ENCODE measurements around the gene STARD13.

The STARD13 gene

GRCh38 chr13:33310245-33311038, 24.9 kb upstream of the STARD13 start:
- Histone ChIP-seq H3K27ac (ENCODE audit: insufficient read depth, low read length, poor library complexity, severe bottlenecking) (no peak overlapping the region), H3K9me3 (ENCODE audit: control insufficient read depth, low read length) (no peaks in the 10 kb centered on the region), H3K27me3 (replicated peaks; ENCODE audit: control insufficient read depth, insufficient read depth, low read length, poor library complexity, severe bottlenecking) (peaks cover 2% of the 10 kb centered on the region), H3K4me1 (ENCODE audit: control insufficient read depth, insufficient read depth, low read length, poor library complexity, severe bottlenecking) (no peaks in the 10 kb centered on the region), H3K4me3 (ENCODE audit: insufficient read depth, low read depth, low read length, poor library complexity, severe bottlenecking) (no peak overlapping the region), H3K36me3 (ENCODE audit: control insufficient read depth, insufficient read depth, low read length) (no peaks in the 10 kb centered on the region)
- DNase-seq, result no peak

GRCh38 chr13:33308863-33309262, 23.3 kb upstream of the STARD13 start:
- DNase-seq, result no peak
- H3K36me3 ChIP-seq (ENCODE audit: control insufficient read depth, insufficient read depth, low read length), result no peaks in the 10 kb centered on the region
- H3K27ac ChIP-seq (ENCODE audit: insufficient read depth, low read length, poor library complexity, severe bottlenecking), result no peak overlapping the region
- no peaks in the 10 kb centered on the region for H3K4me1 ChIP-seq (ENCODE audit: control insufficient read depth, insufficient read depth, low read length, poor library complexity, severe bottlenecking)
- H3K27me3 ChIP-seq (replicated peaks; ENCODE audit: control insufficient read depth, insufficient read depth, low read length, poor library complexity, severe bottlenecking), result peaks cover 2% of the 10 kb centered on the region
- no peak overlapping the region for H3K4me3 ChIP-seq (ENCODE audit: insufficient read depth, low read depth, low read length, poor library complexity, severe bottlenecking)
- no peaks in the 10 kb centered on the region for H3K9me3 ChIP-seq (ENCODE audit: control insufficient read depth, low read length)

- H3K27me3 ChIP-seq (replicated peaks; ENCODE audit: control insufficient read depth, insufficient read depth, low read length, poor library complexity, severe bottlenecking), result peaks cover 2% of the 10 kb centered on the region
- H3K4me3 ChIP-seq (ENCODE audit: insufficient read depth, low read depth, low read length, poor library complexity, severe bottlenecking), result no peak overlapping the region
- DNase-seq, result no peak
- H3K27ac ChIP-seq (ENCODE audit: insufficient read depth, low read length, poor library complexity, severe bottlenecking), result no peak overlapping the region
- H3K4me1 ChIP-seq (ENCODE audit: control insufficient read depth, insufficient read depth, low read length, poor library complexity, severe bottlenecking), result no peaks in the 10 kb centered on the region
- H3K9me3 ChIP-seq (ENCODE audit: control insufficient read depth, low read length), result no peaks in the 10 kb centered on the region
- no peaks in the 10 kb centered on the region for H3K36me3 ChIP-seq (ENCODE audit: control insufficient read depth, insufficient read depth, low read length)
These were observed 22.3 kb upstream of the STARD13 start for GRCh38 chr13:33307843-33308242.

GRCh38 chr13:33303855-33304597, 18.5 kb upstream of the STARD13 start:
- Histone ChIP-seq H3K27ac (ENCODE audit: insufficient read depth, low read length, poor library complexity, severe bottlenecking) (no peak overlapping the region), H3K27me3 (replicated peaks; ENCODE audit: control insufficient read depth, insufficient read depth, low read length, poor library complexity, severe bottlenecking) (no peaks in the 10 kb centered on the region), H3K9me3 (ENCODE audit: control insufficient read depth, low read length) (no peaks in the 10 kb centered on the region), H3K4me3 (ENCODE audit: insufficient read depth, low read depth, low read length, poor library complexity, severe bottlenecking) (no peak overlapping the region), H3K4me1 (ENCODE audit: control insufficient read depth, insufficient read depth, low read length, poor library complexity, severe bottlenecking) (no peaks in the 10 kb centered on the region), H3K36me3 (ENCODE audit: control insufficient read depth, insufficient read depth, low read length) (no peaks in the 10 kb centered on the region)
- no peak for DNase-seq

- H3K27me3 ChIP-seq (replicated peaks; ENCODE audit: control insufficient read depth, insufficient read depth, low read length, poor library complexity, severe bottlenecking), result no peaks in the 10 kb centered on the region
- H3K4me3 ChIP-seq (ENCODE audit: insufficient read depth, low read depth, low read length, poor library complexity, severe bottlenecking), result no peak overlapping the region
- H3K36me3 ChIP-seq (ENCODE audit: control insufficient read depth, insufficient read depth, low read length), result no peaks in the 10 kb centered on the region
- H3K9me3 ChIP-seq (ENCODE audit: control insufficient read depth, low read length), result no peaks in the 10 kb centered on the region
- DNase-seq, result no peak
- no peak overlapping the region for H3K27ac ChIP-seq (ENCODE audit: insufficient read depth, low read length, poor library complexity, severe bottlenecking)
- no peaks in the 10 kb centered on the region for H3K4me1 ChIP-seq (ENCODE audit: control insufficient read depth, insufficient read depth, low read length, poor library complexity, severe bottlenecking)
These were observed 14.1 kb upstream of the STARD13 start for GRCh38 chr13:33299626-33300025.

GRCh38 chr13:33296793-33297425, 11.4 kb upstream of the STARD13 start:
- Histone ChIP-seq H3K4me3 (ENCODE audit: insufficient read depth, low read depth, low read length, poor library complexity, severe bottlenecking) (no peak overlapping the region), H3K36me3 (ENCODE audit: control insufficient read depth, insufficient read depth, low read length) (no peaks in the 10 kb centered on the region), H3K9me3 (ENCODE audit: control insufficient read depth, low read length) (no peaks in the 10 kb centered on the region), H3K27me3 (replicated peaks; ENCODE audit: control insufficient read depth, insufficient read depth, low read length, poor library complexity, severe bottlenecking) (no peaks in the 10 kb centered on the region), H3K27ac (ENCODE audit: insufficient read depth, low read length, poor library complexity, severe bottlenecking) (no peak overlapping the region), H3K4me1 (ENCODE audit: control insufficient read depth, insufficient read depth, low read length, poor library complexity, severe bottlenecking) (no peaks in the 10 kb centered on the region)
- no peak for DNase-seq

- H3K27me3 ChIP-seq (replicated peaks; ENCODE audit: control insufficient read depth, insufficient read depth, low read length, poor library complexity, severe bottlenecking), result no peaks in the 10 kb centered on the region
- no peaks in the 10 kb centered on the region for H3K9me3 ChIP-seq (ENCODE audit: control insufficient read depth, low read length)
- DNase-seq, result no peak
- no peak overlapping the region for H3K27ac ChIP-seq (ENCODE audit: insufficient read depth, low read length, poor library complexity, severe bottlenecking)
- no peaks in the 10 kb centered on the region for H3K36me3 ChIP-seq (ENCODE audit: control insufficient read depth, insufficient read depth, low read length)
- no peaks in the 10 kb centered on the region for H3K4me1 ChIP-seq (ENCODE audit: control insufficient read depth, insufficient read depth, low read length, poor library complexity, severe bottlenecking)
- no peak overlapping the region for H3K4me3 ChIP-seq (ENCODE audit: insufficient read depth, low read depth, low read length, poor library complexity, severe bottlenecking)
These were observed 7.2 kb upstream of the STARD13 start for GRCh38 chr13:33292712-33293111.

GRCh38 chr13:33290421-33290965, 4.9 kb upstream of the STARD13 start:
- no peak overlapping the region for H3K4me3 ChIP-seq (ENCODE audit: insufficient read depth, low read depth, low read length, poor library complexity, severe bottlenecking)
- DNase-seq, result no peak
- no peaks in the 10 kb centered on the region for H3K27me3 ChIP-seq (replicated peaks; ENCODE audit: control insufficient read depth, insufficient read depth, low read length, poor library complexity, severe bottlenecking)
- H3K9me3 ChIP-seq (ENCODE audit: control insufficient read depth, low read length), result no peaks in the 10 kb centered on the region
- no peaks in the 10 kb centered on the region for H3K4me1 ChIP-seq (ENCODE audit: control insufficient read depth, insufficient read depth, low read length, poor library complexity, severe bottlenecking)
- H3K36me3 ChIP-seq (ENCODE audit: control insufficient read depth, insufficient read depth, low read length), result no peaks in the 10 kb centered on the region
- H3K27ac ChIP-seq (ENCODE audit: insufficient read depth, low read length, poor library complexity, severe bottlenecking), result no peak overlapping the region

GRCh38 chr13:33289966-33290365, 4.4 kb upstream of the STARD13 start:
- no peak for DNase-seq
- no peaks in the 10 kb centered on the region for H3K9me3 ChIP-seq (ENCODE audit: control insufficient read depth, low read length)
- H3K4me1 ChIP-seq (ENCODE audit: control insufficient read depth, insufficient read depth, low read length, poor library complexity, severe bottlenecking), result no peaks in the 10 kb centered on the region
- no peaks in the 10 kb centered on the region for H3K36me3 ChIP-seq (ENCODE audit: control insufficient read depth, insufficient read depth, low read length)
- H3K27ac ChIP-seq (ENCODE audit: insufficient read depth, low read length, poor library complexity, severe bottlenecking), result no peak overlapping the region
- H3K27me3 ChIP-seq (replicated peaks; ENCODE audit: control insufficient read depth, insufficient read depth, low read length, poor library complexity, severe bottlenecking), result no peaks in the 10 kb centered on the region
- no peak overlapping the region for H3K4me3 ChIP-seq (ENCODE audit: insufficient read depth, low read depth, low read length, poor library complexity, severe bottlenecking)
